Cardiac fibroblast (primary cell): ENCODE data around the gene NAA25.
"Not testable (repeated sequence)": the region's sequence is repeated elsewhere in the genome, so short reads cannot be mapped to it uniquely, and the experiment has no call there.

ENCODE experiments used
- DNase-seq, 2 donors: peaks; one replicate each; pipeline versions ENCODE4 v3.0.0 to v3.0.0-alpha.2; 2010; ENCODE audit warnings: low read depth in 2 of 2
- H3K4me3 ChIP-seq, 2 donors: replicated peaks in 1 of 2; 1 replicate in 1 of 2; 2 replicates in 1 of 2; pipeline ENCODE4 v1.5.1; 2011; ENCODE audit warnings: low read depth in 2 of 2, low read length in 2 of 2, mild to moderate bottlenecking in 2 of 2, moderate library complexity in 1 of 2
- CTCF ChIP-seq: IDR thresholded peaks from one replicate; pipeline ENCODE4 v1.5.1; 2011; ENCODE audit warnings: low read depth, mild to moderate bottlenecking, low read length, inconsistent platforms

The NAA25 gene

GRCh38 chr12:112007945-112008344, 100.6 kb downstream of the NAA25 start:
- no peak for TF ChIP-seq CTCF
- DNase-seq: no peak
- no peak overlapping the region for H3K4me3 ChIP-seq

DNA sequence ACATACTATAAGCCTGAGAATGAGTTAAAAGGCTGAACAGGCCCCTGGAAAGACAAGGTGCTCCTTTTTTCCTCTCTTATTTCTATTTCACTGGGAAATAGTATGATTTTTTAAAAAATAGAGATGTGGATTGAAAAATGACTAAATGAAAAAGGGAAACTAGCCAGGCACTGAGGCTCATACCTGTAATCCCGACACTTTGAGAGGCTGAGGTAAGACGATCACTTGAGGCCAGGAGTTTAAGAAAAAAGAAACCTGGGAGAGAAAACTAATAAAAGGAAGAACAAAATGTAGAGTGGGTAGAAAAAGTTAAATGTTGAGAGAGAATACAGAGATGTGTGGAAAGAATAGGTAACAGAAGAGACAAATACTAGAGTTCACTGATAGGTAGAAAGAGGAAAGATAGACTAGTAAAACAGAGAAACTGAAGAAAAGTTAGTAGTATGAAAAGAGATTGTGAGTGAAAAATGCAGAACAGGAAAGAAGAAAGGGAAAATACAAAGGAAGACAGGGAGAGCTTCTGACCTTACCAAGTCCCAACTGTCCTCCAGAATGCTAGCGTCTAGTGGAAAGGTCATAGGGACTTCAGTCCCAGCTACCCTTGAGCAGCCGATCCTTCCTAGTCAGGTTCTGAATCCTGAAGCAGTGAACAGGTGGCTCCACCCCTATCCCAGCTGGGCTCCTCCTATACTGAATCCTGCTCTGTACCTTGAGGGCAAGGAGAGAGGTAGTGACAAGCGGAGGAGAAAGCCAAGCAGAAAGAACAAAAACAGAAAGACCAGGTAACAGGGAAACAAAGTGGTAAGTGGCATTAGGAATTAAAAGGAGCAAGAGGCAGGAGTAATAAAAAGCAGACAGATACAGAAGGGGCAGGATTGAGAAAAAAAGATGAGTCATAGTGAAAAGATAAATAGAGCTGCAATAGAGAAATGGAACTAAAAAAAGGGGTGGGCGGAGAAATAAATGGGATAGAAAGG, 102.9 kb downstream of the NAA25 start:
- no peak overlapping the region for H3K4me3 ChIP-seq
- no peak for TF ChIP-seq CTCF
- DNase-seq: no peak

DNA sequence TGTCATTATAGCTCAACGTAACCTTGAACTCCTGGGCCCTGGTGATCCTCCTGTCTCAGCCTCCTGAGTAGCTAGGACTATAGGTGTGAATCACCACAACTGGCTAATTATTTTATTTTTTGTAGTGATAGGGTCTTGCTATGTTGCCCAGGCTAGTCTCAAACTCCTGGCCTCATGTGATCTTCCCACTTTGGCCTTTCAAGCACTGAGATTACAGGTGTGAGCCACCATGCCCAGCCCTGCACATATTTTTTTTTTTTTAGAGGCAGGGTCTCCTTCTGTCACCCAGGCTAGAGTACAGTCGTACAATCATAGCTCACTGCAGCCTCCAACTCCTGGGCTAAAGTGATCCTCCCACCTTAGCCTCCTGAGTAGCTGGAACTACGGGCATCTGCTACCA, 104.5 kb downstream of the NAA25 start:
- no peak overlapping the region for H3K4me3 ChIP-seq
- no peak for TF ChIP-seq CTCF
- DNase-seq: no peak

DNA sequence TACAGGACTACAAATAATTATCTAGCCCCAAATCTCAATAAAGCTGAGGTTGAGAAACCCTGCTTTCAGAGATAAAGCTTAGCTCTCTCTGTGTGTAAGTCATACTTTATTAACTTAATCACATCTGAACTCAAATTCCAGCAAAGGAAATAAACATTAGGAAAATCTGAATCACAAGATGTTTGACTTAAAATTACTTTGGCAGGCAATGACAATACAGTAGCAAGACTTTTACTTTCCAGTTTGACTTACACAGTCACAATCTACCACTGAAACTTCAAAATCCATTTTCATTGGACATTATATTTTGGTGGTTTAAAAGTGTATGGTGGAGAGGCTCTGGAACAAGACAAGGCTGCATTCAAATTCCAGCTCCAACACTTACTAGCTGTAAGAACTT, 107.0 kb downstream of the NAA25 start:
- no peak overlapping the region for H3K4me3 ChIP-seq
- DNase-seq: peak in 1 of 2 donors; percentile 14

GRCh38 chr12:112000820-112001219, 107.8 kb downstream of the NAA25 start:
- no peak overlapping the region for H3K4me3 ChIP-seq
- no peak for DNase-seq
- TF ChIP-seq CTCF: no peak

More for the DNA sequence above, 107.0 kb downstream of the NAA25 start:
- no peak for TF ChIP-seq CTCF

DNA sequence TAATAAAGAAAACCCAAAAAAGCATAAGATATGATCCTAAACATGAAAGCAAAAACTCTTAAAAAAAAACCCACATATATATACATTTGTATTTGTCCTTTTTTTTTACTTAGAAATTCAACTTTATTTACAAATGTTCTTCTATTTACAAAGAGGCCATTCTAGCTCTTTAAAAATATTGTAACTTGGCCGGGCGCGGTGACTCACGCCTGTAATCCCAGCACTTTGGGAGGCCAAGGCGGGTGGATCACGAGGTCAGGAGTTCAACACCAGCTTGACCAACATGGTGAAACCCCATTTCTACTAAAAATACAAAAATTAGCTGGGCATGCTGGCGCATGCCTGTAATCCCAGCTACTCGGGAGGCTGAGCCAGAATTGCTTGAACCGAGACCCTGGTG, 109.5 kb downstream of the NAA25 start:
- H3K4me3 ChIP-seq, DNase-seq: not testable (repeated sequence)

- H3K4me3 ChIP-seq: no peak overlapping the region
- no peak for DNase-seq
- no peak for TF ChIP-seq CTCF
These were observed 110.6 kb downstream of the NAA25 start for GRCh38 chr12:111998015-111998414.
